ENCODE measurements around the gene NOTUM.

- TF ChIP-seq USF2 (IDR thresholded peaks at IDR 0.05; ENCODE audit: borderline replicate concordance, low read depth, low read length): no peak
- no peak for TF ChIP-seq SREBF1 (IDR thresholded peaks at IDR 0.05; ENCODE audit: low read length)
- no peak for TF ChIP-seq CTCF (IDR thresholded peaks at IDR 0.05 in 2 of 3, conservative IDR thresholded peaks at IDR 0.05 in 1 of 3; ENCODE audit: control insufficient read depth in 2 of 3, extremely low read depth in 1 of 3, insufficient read depth in 1 of 3, low read depth in 3 of 3, low read length in 3 of 3)
- TF ChIP-seq BMI1 (IDR thresholded peaks at IDR 0.05; ENCODE audit: borderline replicate concordance): no peak
- no peak for TF ChIP-seq EZH2 (IDR thresholded peaks at IDR 0.05; ENCODE audit: borderline replicate concordance, control insufficient read depth, low read depth, low read length)
- no peak for TF ChIP-seq SMAD1 (IDR thresholded peaks at IDR 0.05; ENCODE audit: low read depth, partially characterized antibody)
- no peak for TF ChIP-seq IRF4 (IDR thresholded peaks at IDR 0.05; ENCODE audit: low read depth, low read length)
- no peak for TF ChIP-seq SIN3A (IDR thresholded peaks at IDR 0.05; ENCODE audit: low read depth, low read length)
Measured at GRCh38 chr17:82003411-82004381, 42.7 kb upstream of the NOTUM start.
